Panc1 (cell line): ENCODE measurements around the gene CDH6. TPM values are rescaled to one million over a fixed set of nuclear protein-coding genes. Genes with fewer than 3 reads are reported as not detected.

Experiments used
- ATAC-seq: fragments of 200-7000 bp; cut with Tn5 transposase; 2 replicates; pipeline ENCODE4 v1.9.1; 2020; ENCODE audit warnings: mild to moderate bottlenecking, moderate library complexity
- BruUV-seq: library from RNA; stranded (reverse); fragments of 400-500 nt; replicated peaks from 2 replicates; lab custom pipeline; 2021; lab: Mats Ljungman, UMichigan
- CTCF ChIA-PET: fragments of 300-600 bp; sonication (Branson Sonifier 250); formaldehyde crosslinking; loops from one replicate; lab custom pipeline; 2022; ENCODE audit warnings: antibody characterized with exemption; lab: Charles Lee
- POLR2A ChIA-PET: fragments of 300-600 bp; sonication (Branson Sonifier 250); formaldehyde crosslinking; loops from one replicate; lab custom pipeline; 2022; ENCODE audit warnings: antibody characterized with exemption; lab: Charles Lee
- DNase-seq: peaks from one replicate; pipeline ENCODE4 v3.0.0-alpha.2; 2010; ENCODE audit warnings: low read depth, low spot score
- H3K27ac ChIP-seq: 2 replicates; pipeline ENCODE4 v1.5.1; 2011; ENCODE audit warnings: mild to moderate bottlenecking, low read length, inconsistent platforms
- H3K27me3 ChIP-seq: fragments of 200-500 bp; sonication (Bioruptor generic); 2 replicates; pipeline ENCODE4 v1.6.0; 2014; ENCODE audit warnings: low read length, inconsistent platforms; ENCODE audit not compliant: control insufficient read depth, insufficient read depth
- H3K36me3 ChIP-seq: fragments of 200-500 bp; sonication (Bioruptor generic); 2 replicates; pipeline ENCODE4 v1.5.1; 2014; ENCODE audit warnings: inconsistent platforms, mild to moderate bottlenecking, low read length, moderate library complexity; ENCODE audit not compliant: control insufficient read depth, insufficient read depth
- H3K4me1 ChIP-seq: 2 replicates; pipeline ENCODE4 v1.5.1; 2011; ENCODE audit warnings: inconsistent platforms, mild to moderate bottlenecking, low read length, moderate library complexity; ENCODE audit not compliant: control insufficient read depth, insufficient read depth
- H3K4me3 ChIP-seq, 2 experiments: 2 replicates each; pipeline ENCODE4 v1.5.1; 2011 to 2012; ENCODE audit warnings: low read depth in 2 of 2, low read length in 2 of 2, mild to moderate bottlenecking in 2 of 2, inconsistent platforms in 1 of 2, moderate library complexity in 1 of 2
- H3K9me3 ChIP-seq: fragments of 200-500 bp; sonication (Bioruptor generic); 2 replicates; pipeline ENCODE4 v1.5.1; 2014; ENCODE audit warnings: low read depth, mild to moderate bottlenecking, inconsistent platforms, low read length, moderate library complexity; ENCODE audit not compliant: control insufficient read depth, insufficient read depth
- CTCF ChIP-seq: fragments of 450-650 bp; IDR thresholded peaks from 2 replicates; pipeline ENCODE4 v1.5.1; 2017; ENCODE audit warnings: mild to moderate bottlenecking
- POLR2AphosphoS5 ChIP-seq: IDR thresholded peaks from 2 replicates; pipeline ENCODE4 v1.6.1; 2012; ENCODE audit warnings: mild to moderate bottlenecking, low read depth, low read length, moderate library complexity
- REST ChIP-seq, 2 experiments: IDR thresholded peaks; 2 replicates each; pipeline ENCODE4 v1.6.1; 2011 to 2012; ENCODE audit warnings: low read depth in 2 of 2, control low read depth in 1 of 2, low read length in 1 of 2, mild to moderate bottlenecking in 1 of 2, moderate library complexity in 1 of 2; ENCODE audit not compliant: insufficient read depth in 1 of 2
- SIN3A ChIP-seq: IDR thresholded peaks from 2 replicates; pipeline ENCODE4 v1.6.1; 2012; ENCODE audit warnings: low read depth, mild to moderate bottlenecking, low read length, moderate library complexity, borderline replicate concordance; ENCODE audit not compliant: insufficient read depth
- TCF7L2 ChIP-seq: IDR thresholded peaks from 2 replicates; pipeline ENCODE4 v1.6.1; 2011; ENCODE audit warnings: mild to moderate bottlenecking, low read depth, low read length, inconsistent platforms
- in situ Hi-C: cut with HindIII; loops from 2 replicates; pipeline ENCODE4 v1.10.0; 2016; ENCODE audit warnings: low sequenced_read_pairs, low pct_unique_long_range_greater_than_20kb
- intact Hi-C: fragments of 100-400 bp; cut with micrococcal nuclease; formaldehyde crosslinking; loops from one replicate; pipeline ENCODE4 v1.10.0; 2022; ENCODE audit not compliant: unreplicated experiment
- total RNA-seq: library from RNA; stranded (reverse); gene quantifications from one replicate; pipeline ENCODE4 v1.2.1, GENCODE V29; 2021; ENCODE audit not compliant: unreplicated experiment

Gene CDH6
- total RNA-seq, 1 experiment from 2014 or later, result 0.36 TPM

- H3K27me3 ChIP-seq, result no peaks in the 10 kb centered on the region; the same call in 1 of the 2 replicates
- no TSS peak for BruUV-seq
- intact Hi-C loops, result no loop called here
- CTCF ChIA-PET, result no interaction called here
- H3K4me1 ChIP-seq, result no peaks in the 10 kb centered on the region
- POLR2A ChIA-PET, result no interaction called here
- TF ChIP-seq TCF7L2 (no peak), REST (IDR thresholded peaks at IDR 0.05; ENCODE audit: insufficient read depth in 1 of 2, low read depth in 2 of 2, low read length in 1 of 2) (no peak), SIN3A (no peak), POLR2AphosphoS5 (no peak), CTCF (no peak)
- DNase-seq (no peak), ATAC-seq (no peak)
- H3K9me3 ChIP-seq, result no peaks in the 10 kb centered on the region
- H3K4me3 ChIP-seq, result no peak overlapping the region
- no peak overlapping the region for H3K27ac ChIP-seq
- H3K36me3 ChIP-seq, result no peaks in the 10 kb centered on the region
- in situ Hi-C loops, result no loop called here
These were observed 150.5 kb downstream of the CDH6 start for GRCh38 chr5:31343946-31344345.

- ChIA-PET CTCF (no interaction called here), POLR2A (no interaction called here)
- in situ Hi-C loops, result no loop called here
- DNase-seq (no peak), ATAC-seq (no peak)
- no peak overlapping the region for H3K27ac ChIP-seq
- H3K4me1 ChIP-seq, result no peaks in the 10 kb centered on the region
- TF ChIP-seq TCF7L2, result no peak
- BruUV-seq, result no TSS peak
- no peaks in the 10 kb centered on the region for H3K9me3 ChIP-seq
- H3K4me3 ChIP-seq, result no peak overlapping the region
- H3K27me3 ChIP-seq, result no peaks in the 10 kb centered on the region; the same call in 1 of the 2 replicates
- intact Hi-C loops, result no loop called here
- H3K36me3 ChIP-seq, result no peaks in the 10 kb centered on the region
These were observed 153.5 kb downstream of the CDH6 start for GRCh38 chr5:31346896-31347551.

- intact Hi-C loops (no loop called here), in situ Hi-C loops (no loop called here)
- ChIA-PET CTCF (no interaction called here), POLR2A (no interaction called here)
- no peaks in the 10 kb centered on the region; the same call in 1 of the 2 replicates for H3K27me3 ChIP-seq
- H3K4me1 ChIP-seq, result no peaks in the 10 kb centered on the region
- H3K4me3 ChIP-seq, result no peak overlapping the region
- BruUV-seq, result no TSS peak
- H3K27ac ChIP-seq, result no peak overlapping the region
- no peak for TF ChIP-seq TCF7L2
- no peak for TF ChIP-seq SIN3A
- no peaks in the 10 kb centered on the region for H3K36me3 ChIP-seq
- DNase-seq (no peak), ATAC-seq (no peak)
- no peaks in the 10 kb centered on the region for H3K9me3 ChIP-seq
These were observed 154.0 kb downstream of the CDH6 start for GRCh38 chr5:31347552-31347905.
